Anterior cingulate cortex (tissue), 58 donors: ENCODE measurements around the gene HOXC12.

Source experiments
- DNase-seq, 58 donors: peaks; one replicate each; lab custom pipeline; 2025; lab: John Stamatoyannopoulos, UW

Gene HOXC12

GRCh38 chr12:53968214-53969127 lies 13.8 kb downstream of the HOXC12 start:
- no peak for DNase-seq

DNA sequence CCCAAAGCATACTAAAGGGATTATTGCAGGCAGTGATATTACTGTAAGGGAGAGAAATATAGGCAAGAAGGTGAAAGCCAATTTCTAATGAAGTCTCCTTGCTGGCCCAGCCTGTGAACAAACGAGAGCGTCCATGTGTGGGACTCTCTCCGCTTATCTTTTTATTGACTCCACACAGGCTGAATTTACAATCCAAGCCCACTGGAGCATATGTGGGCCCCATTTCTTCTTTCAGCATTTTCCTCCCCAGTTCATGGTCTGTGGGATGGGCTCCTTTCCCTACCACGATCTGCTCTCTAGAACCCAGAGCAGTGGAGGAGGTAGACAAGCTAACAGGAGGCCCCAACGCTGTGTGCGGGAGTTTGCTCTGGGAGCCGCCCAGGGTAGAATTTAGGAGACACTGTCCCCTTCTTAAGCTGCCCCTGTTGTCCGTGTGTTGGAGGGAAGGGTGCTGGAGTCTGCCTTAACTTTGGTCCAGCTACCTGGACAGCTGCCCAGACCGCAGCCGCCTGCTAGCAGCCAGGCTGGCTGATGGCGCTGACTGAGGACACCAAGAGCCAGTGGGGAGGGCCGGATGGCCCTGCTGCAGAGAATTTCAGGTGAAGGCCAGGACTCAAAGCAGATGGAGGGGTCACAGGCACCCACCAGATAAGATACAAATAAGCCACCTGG lies 15.0 kb downstream of the HOXC12 start:
- DNase-seq, result no peak

GRCh38 chr12:53970451-53970850 lies 15.7 kb downstream of the HOXC12 start:
- no peak for DNase-seq

- DNase-seq, result no peak
These were observed 16.4 kb downstream of the HOXC12 start for GRCh38 chr12:53971129-53971528.

DNA sequence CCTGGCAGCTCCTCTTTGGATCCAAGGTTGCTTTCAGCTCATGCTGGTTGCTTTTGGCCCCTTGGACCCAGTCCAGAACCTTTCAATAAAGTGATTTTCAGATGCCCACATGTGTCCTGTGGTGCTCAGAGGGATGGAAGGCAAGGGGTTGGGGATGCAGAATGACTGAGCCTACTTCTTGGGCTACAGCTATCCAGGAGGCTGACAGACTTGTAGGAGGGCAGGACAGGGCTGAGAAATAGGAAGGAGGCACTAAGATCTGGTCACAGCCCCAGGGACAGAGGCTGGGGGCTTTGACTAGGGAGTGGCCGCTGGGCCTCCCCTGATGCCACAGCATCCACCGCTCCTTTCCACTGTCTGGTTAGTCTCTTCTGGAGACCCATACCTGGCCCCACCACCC lies 17.0 kb downstream of the HOXC12 start:
- DNase-seq, result no peak

DNA sequence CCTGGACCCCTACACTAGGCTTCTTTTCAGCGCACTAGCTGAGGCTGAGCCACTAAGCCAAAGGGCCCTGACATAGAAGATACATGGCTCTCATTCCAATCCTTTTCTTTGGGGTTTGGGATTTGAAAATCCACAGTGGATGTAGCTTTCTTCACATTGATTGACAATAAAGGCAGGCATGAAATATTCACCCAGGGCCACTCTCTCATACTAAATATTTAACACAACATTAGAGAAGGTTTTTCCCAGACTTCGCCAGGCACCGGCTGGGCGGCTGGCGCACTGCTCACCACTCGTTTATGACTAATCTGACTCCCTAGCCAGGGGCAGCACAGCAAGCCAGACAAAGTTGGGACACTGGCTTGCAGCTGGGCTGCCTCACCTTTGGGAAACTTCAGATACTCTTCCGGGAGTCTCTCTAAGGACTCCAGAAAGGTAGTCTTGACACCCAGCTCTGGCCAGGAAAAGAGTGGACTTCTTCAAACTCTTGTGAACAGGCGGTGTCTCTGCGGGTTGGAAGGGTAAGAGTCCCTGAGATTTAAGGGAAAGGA lies 17.5 kb downstream of the HOXC12 start:
- no peak for DNase-seq

GRCh38 chr12:53972722-53973235 lies 18.1 kb downstream of the HOXC12 start, which contains the start of gene HOXC11:
Gene HOXC11, plus strand, starts transcription at chr12:53973126. Its CDS starts 116 bp downstream, at chr12:53973242.
- no peak for DNase-seq

DNA sequence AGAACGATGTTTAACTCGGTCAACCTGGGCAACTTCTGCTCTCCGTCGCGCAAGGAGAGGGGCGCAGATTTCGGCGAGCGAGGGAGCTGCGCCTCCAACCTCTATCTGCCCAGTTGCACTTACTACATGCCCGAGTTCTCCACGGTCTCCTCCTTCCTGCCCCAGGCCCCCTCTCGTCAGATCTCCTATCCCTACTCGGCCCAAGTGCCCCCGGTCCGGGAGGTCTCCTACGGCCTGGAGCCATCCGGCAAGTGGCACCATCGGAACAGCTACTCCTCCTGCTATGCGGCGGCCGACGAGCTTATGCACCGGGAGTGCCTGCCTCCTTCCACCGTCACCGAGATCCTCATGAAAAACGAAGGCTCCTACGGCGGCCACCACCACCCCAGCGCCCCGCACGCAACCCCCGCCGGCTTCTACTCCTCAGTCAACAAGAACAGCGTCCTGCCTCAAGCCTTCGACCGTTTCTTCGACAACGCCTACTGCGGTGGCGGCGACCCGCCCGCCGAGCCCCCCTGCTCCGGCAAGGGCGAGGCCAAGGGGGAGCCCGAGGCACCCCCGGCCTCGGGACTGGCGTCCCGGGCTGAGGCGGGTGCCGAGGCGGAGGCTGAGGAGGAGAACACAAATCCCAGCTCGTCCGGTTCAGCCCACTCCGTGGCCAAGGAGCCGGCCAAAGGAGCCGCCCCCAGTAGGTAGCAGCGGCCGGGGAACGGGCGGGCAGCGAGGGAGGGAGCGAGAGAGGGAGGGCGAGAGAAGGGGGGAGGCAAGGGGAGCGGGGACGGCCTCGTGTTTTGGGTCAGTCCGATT lies 18.7 kb downstream of the HOXC12 start:
- no peak for DNase-seq

DNA sequence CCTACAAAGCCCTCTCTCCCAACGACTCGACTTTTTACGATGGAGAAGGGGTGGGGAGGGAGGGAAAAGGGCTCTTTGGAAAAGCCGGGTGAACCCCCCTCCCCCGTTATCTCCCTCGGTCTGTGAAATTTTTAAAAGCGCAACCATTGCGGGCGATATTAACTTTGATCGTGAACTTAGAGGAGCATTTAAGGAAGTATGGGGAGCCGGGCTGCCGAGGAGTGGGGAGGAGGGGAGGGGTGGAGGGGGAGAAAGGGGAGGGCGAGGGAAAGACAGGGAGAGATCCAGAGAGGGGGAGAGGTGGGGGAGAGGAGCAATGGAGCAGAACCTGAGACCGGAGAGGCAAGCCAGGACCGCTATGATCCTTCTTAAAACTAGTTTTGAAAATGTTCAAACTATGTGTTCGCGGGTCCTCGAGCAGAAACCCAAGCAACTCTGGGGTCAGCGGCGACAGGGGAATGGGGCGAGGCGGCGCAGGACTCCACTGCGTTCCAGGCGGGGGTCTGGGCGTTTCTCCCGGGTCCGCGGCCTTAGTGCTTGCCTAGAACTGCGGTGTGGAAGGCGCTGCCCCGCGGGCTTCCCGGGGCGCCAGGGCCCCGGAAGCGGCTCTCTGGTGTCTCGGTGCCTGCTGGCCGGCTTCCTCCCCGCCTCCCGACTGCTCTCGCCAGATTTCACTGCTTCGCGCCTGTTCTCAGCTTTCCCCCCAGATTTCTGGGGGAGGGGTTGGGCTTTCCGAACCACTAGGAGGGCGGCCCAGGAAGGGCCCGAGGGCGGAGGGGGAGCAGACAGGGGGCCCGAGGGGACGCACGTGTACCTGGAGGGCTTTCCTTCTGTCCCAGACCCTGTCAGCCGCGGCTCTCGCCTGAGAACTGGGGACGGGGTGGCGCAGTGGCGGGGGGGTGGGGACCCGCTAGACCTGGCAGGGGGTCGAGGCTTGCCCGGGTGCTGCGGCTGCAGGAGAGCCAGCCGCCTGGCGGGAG lies 19.7 kb downstream of the HOXC12 start, which contains the start of gene HOTAIR:
Gene HOTAIR (minus strand): TSS at position 871 of the 980 bp plus-strand sequence.
- DNase-seq, result no peak

- DNase-seq, result no peak
These were observed 20.4 kb downstream of the HOXC12 start for GRCh38 chr12:53975064-53975471.

GRCh38 chr12:53975479-53976152 lies 20.9 kb downstream of the HOXC12 start:
- DNase-seq, result no peak

DNA sequence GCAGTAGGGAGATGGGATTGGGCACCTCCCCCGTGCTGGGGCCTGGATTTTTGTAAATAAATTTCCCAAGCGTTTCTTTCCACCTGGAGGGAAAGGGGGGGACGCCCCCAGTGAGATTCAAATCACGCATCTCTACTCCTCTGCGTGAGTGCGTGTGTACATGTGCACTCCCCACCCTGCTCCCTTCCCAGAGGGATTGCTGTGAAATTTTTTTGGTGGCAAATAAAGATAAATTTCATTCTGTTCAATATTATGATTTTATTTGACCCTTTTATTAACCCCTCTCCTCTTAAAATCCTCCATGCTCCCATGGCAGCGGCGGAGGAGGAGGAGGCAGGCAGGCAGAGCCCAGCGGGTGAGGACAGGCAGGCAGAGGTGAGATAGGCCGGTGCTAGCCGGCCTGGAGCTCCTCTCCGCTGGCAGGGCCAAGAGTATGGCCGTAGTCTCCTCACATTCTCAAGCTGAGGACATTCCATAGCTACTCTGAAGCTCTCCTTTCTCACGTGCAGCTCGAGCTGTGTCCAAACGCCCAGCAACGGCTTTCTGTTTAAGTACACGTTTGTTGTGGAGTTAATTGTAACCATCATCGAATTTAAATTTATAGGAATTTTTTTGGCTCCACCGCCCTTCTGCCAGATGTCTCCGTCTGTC lies 21.6 kb downstream of the HOXC12 start:
- DNase-seq, result no peak

- no peak for DNase-seq
These were observed 22.3 kb downstream of the HOXC12 start for GRCh38 chr12:53976823-53977595.

- no peak for DNase-seq
These were observed 23.1 kb downstream of the HOXC12 start for GRCh38 chr12:53977596-53978445.

DNA sequence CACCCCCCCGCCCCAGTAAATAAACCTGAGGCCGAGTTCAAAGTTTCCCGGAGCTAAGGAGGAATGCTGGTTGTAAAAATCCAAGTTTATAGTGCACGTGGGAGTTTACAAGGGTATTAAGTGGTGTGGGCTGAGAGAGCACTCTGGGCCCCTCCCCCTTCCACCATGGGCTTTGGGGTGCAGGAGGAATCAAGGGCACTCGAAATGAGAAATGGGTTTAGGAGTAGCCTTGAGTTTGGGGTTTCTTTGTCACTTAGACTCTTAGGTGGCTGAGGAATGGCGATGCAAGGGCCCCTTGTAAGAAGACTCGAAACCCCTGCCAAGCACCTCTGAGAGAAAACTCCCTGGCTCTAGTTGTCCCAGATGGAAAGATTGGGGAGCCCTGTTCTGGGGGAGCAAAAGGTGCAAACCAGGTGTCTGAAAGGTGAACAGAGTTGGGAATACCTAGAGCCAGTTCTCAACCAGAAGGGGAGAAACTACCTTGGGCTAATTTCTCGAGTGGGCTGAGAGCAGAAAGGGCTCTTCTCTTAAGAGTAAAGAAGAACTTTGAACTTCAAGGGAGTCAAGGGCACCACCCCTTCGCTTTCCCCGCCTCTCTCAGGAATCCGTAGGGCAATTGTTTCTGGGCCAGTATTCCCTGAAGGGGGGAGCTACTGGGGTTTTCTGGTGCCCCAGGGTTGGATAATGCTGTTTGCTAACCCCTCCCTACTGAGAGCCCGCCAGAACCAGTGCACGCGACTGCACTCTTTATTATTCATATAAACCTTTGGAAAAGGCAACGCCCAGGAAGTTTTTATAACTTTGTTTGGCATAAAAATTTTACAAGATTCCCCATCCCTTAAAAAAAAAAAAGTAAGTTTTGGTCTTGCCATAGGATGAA lies 24.0 kb downstream of the HOXC12 start:
- no peak for DNase-seq
